Activated naive CD4-positive, alpha-beta T cell treated with anti-CD3 and anti-CD28 coated beads, Interleukin-2, amount 50 U/mL, for 24 hours (primary cell): ENCODE results near the gene CAVIN2.

Source experiments
- H3K27ac Mint-ChIP-seq: one replicate; pipeline ENCODE4 v1.8.0; 2021; ENCODE audit warnings: mild to moderate bottlenecking, mixed read lengths
- H3K27me3 Mint-ChIP-seq: one replicate; pipeline ENCODE4 v1.8.0; 2021; ENCODE audit warnings: mixed read lengths
- H3K36me3 Mint-ChIP-seq: one replicate; pipeline ENCODE4 v1.8.0; 2021; ENCODE audit warnings: mixed read lengths
- H3K4me1 Mint-ChIP-seq: one replicate; pipeline ENCODE4 v1.8.0; 2021; ENCODE audit warnings: mixed read lengths
- H3K4me3 Mint-ChIP-seq: one replicate; pipeline ENCODE4 v1.8.0; 2021; ENCODE audit warnings: mild to moderate bottlenecking, mixed read lengths
- H3K9me3 Mint-ChIP-seq: one replicate; pipeline ENCODE4 v1.8.0; 2021; ENCODE audit warnings: mixed read lengths

The CAVIN2 gene

GRCh38 chr2:191854382-191855372, 7.8 kb upstream of the CAVIN2 start:
- Mint-ChIP-seq H3K27ac (no peak overlapping the region), H3K4me3 (no peak overlapping the region), H3K4me1 (no peaks in the 10 kb centered on the region), H3K36me3 (no peaks in the 10 kb centered on the region), H3K27me3 (peaks cover 13% of the 10 kb centered on the region), H3K9me3 (no peaks in the 10 kb centered on the region)

GRCh38 chr2:191853843-191854242, 7.0 kb upstream of the CAVIN2 start:
- H3K27ac Mint-ChIP-seq, result no peak overlapping the region
- H3K36me3 Mint-ChIP-seq, result no peaks in the 10 kb centered on the region
- peaks cover 13% of the 10 kb centered on the region for H3K27me3 Mint-ChIP-seq
- H3K4me1 Mint-ChIP-seq, result no peaks in the 10 kb centered on the region
- H3K9me3 Mint-ChIP-seq, result no peaks in the 10 kb centered on the region
- H3K4me3 Mint-ChIP-seq, result no peak overlapping the region

GRCh38 chr2:191851158-191851557, 4.3 kb upstream of the CAVIN2 start:
- Mint-ChIP-seq H3K4me1 (peaks cover 2% of the 10 kb centered on the region), H3K9me3 (no peaks in the 10 kb centered on the region), H3K27ac (no peak overlapping the region), H3K27me3 (peaks cover 19% of the 10 kb centered on the region), H3K4me3 (no peak overlapping the region), H3K36me3 (no peaks in the 10 kb centered on the region)

GRCh38 chr2:191848771-191849767, 2.2 kb upstream of the CAVIN2 start:
- Mint-ChIP-seq H3K27ac (no peak overlapping the region), H3K4me3 (no peak overlapping the region), H3K36me3 (no peaks in the 10 kb centered on the region), H3K9me3 (no peaks in the 10 kb centered on the region), H3K4me1 (peaks cover 5% of the 10 kb centered on the region), H3K27me3 (peaks cover 20% of the 10 kb centered on the region)

- peaks cover 5% of the 10 kb centered on the region for H3K4me1 Mint-ChIP-seq
- peaks cover 20% of the 10 kb centered on the region for H3K27me3 Mint-ChIP-seq
- H3K9me3 Mint-ChIP-seq, result no peaks in the 10 kb centered on the region
- H3K27ac Mint-ChIP-seq, result no peak overlapping the region
- H3K4me3 Mint-ChIP-seq, result no peak overlapping the region
- H3K36me3 Mint-ChIP-seq, result no peaks in the 10 kb centered on the region
Measured at GRCh38 chr2:191847764-191848163, 876 bp upstream of the CAVIN2 start.

GRCh38 chr2:191845876-191846514, 893 bp downstream of the CAVIN2 start:
- peaks cover 18% of the 10 kb centered on the region for H3K27me3 Mint-ChIP-seq
- H3K4me1 Mint-ChIP-seq, result peaks cover 5% of the 10 kb centered on the region
- no peak overlapping the region for H3K27ac Mint-ChIP-seq
- H3K4me3 Mint-ChIP-seq, result no peak overlapping the region
- H3K9me3 Mint-ChIP-seq, result no peaks in the 10 kb centered on the region
- H3K36me3 Mint-ChIP-seq, result no peaks in the 10 kb centered on the region

GRCh38 chr2:191845248-191845715, 1.6 kb downstream of the CAVIN2 start:
- Mint-ChIP-seq H3K9me3 (no peaks in the 10 kb centered on the region), H3K4me1 (peaks cover 5% of the 10 kb centered on the region), H3K4me3 (no peak overlapping the region), H3K27ac (no peak overlapping the region), H3K27me3 (peaks cover 18% of the 10 kb centered on the region), H3K36me3 (no peaks in the 10 kb centered on the region)

GRCh38 chr2:191844706-191845105, 2.2 kb downstream of the CAVIN2 start:
- no peaks in the 10 kb centered on the region for H3K36me3 Mint-ChIP-seq
- H3K9me3 Mint-ChIP-seq, result no peaks in the 10 kb centered on the region
- peaks cover 5% of the 10 kb centered on the region for H3K4me1 Mint-ChIP-seq
- H3K4me3 Mint-ChIP-seq, result no peak overlapping the region
- peaks cover 18% of the 10 kb centered on the region for H3K27me3 Mint-ChIP-seq
- no peak overlapping the region for H3K27ac Mint-ChIP-seq

- no peak overlapping the region for H3K27ac Mint-ChIP-seq
- no peaks in the 10 kb centered on the region for H3K9me3 Mint-ChIP-seq
- no peaks in the 10 kb centered on the region for H3K36me3 Mint-ChIP-seq
- H3K4me1 Mint-ChIP-seq, result peaks cover under 1% of the 10 kb centered on the region
- no peak overlapping the region for H3K4me3 Mint-ChIP-seq
- peaks cover 10% of the 10 kb centered on the region for H3K27me3 Mint-ChIP-seq
Measured at GRCh38 chr2:191840921-191841320, 6.0 kb downstream of the CAVIN2 start.

- no peaks in the 10 kb centered on the region for H3K9me3 Mint-ChIP-seq
- H3K27me3 Mint-ChIP-seq, result peaks cover 7% of the 10 kb centered on the region
- H3K36me3 Mint-ChIP-seq, result no peaks in the 10 kb centered on the region
- H3K27ac Mint-ChIP-seq, result no peak overlapping the region
- H3K4me1 Mint-ChIP-seq, result no peaks in the 10 kb centered on the region
- H3K4me3 Mint-ChIP-seq, result no peak overlapping the region
Measured at GRCh38 chr2:191839918-191840804, 6.7 kb downstream of the CAVIN2 start.

GRCh38 chr2:191838526-191838925, 8.4 kb downstream of the CAVIN2 start:
- Mint-ChIP-seq H3K27ac (no peak overlapping the region), H3K4me1 (no peaks in the 10 kb centered on the region), H3K27me3 (peaks cover 7% of the 10 kb centered on the region), H3K4me3 (no peak overlapping the region), H3K9me3 (no peaks in the 10 kb centered on the region), H3K36me3 (no peaks in the 10 kb centered on the region)

GRCh38 chr2:191836853-191837769, 9.8 kb downstream of the CAVIN2 start:
- Mint-ChIP-seq H3K9me3 (no peaks in the 10 kb centered on the region), H3K36me3 (no peaks in the 10 kb centered on the region), H3K4me1 (no peaks in the 10 kb centered on the region)

GRCh38 chr2:191836471-191836852, 10.4 kb downstream of the CAVIN2 start:
- Mint-ChIP-seq H3K9me3 (no peaks in the 10 kb centered on the region), H3K27ac (no peak overlapping the region), H3K27me3 (peaks cover 4% of the 10 kb centered on the region), H3K4me1 (no peaks in the 10 kb centered on the region), H3K4me3 (no peak overlapping the region), H3K36me3 (no peaks in the 10 kb centered on the region)

More at GRCh38 chr2:191836853-191837769, 9.8 kb downstream of the CAVIN2 start:
- Mint-ChIP-seq H3K27me3 (peaks cover 4% of the 10 kb centered on the region), H3K27ac (no peak overlapping the region), H3K4me3 (no peak overlapping the region)
